Measurements from ENCODE around the gene ATXN7L3.

DNA sequence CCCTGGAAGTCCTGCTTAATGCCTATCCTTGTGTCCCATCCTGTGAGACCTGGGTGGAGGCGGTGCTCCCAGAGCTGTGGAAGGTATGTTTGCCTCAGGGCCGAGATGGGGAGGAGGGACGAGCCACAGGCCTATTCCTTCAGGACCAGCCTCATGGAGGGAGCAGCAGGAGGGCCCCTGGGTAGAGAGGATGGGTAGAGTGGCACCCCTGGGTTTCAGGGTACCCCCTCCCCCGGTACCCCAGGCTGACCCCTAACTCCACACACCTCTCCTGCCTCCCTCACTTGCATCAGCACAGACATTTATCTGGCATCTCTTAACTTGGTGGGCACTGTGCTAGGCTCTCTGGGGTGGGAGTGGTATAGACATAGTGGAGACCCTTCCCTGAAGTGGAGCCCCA is 22.0 kb downstream of the ATXN7L3 start:
- TF ChIP-seq POLR2AphosphoS5 (IDR thresholded peaks at IDR 0.05; ENCODE audit: borderline replicate concordance, low read depth, low read length) = no peak
- TF ChIP-seq EZH2 (IDR thresholded peaks at IDR 0.05) = no peak
- no peak for TF ChIP-seq FOXP2 (optimal IDR thresholded peaks at IDR 0.05; ENCODE audit: control extremely low read depth, extremely low read length, insufficient read depth)

Data from SK-N-MC (cell line).